Dendritic cell treated with granulocyte-macrophage colony-stimulating factor and Interleukin-4, amounts not matched to agents 40 ng/mL and 50 ng/mL, for 4 days (primary cell): ENCODE data around the gene ENDOV.
A peak's percentile ranks its signal among the peaks of the same experiment; 100 is the strongest.

Experiments used
- H3K27ac Mint-ChIP-seq: one replicate; pipeline ENCODE4 v1.8.0; 2022; ENCODE audit warnings: mild to moderate bottlenecking, mixed read lengths
- H3K27me3 Mint-ChIP-seq: one replicate; pipeline ENCODE4 v1.8.0; 2022; ENCODE audit warnings: mild to moderate bottlenecking, mixed read lengths
- H3K36me3 Mint-ChIP-seq: one replicate; pipeline ENCODE4 v1.8.0; 2022; ENCODE audit warnings: low read depth, mixed read lengths
- H3K4me1 Mint-ChIP-seq: one replicate; pipeline ENCODE4 v1.8.0; 2022; ENCODE audit warnings: low read depth, mixed read lengths
- H3K4me3 Mint-ChIP-seq: one replicate; pipeline ENCODE4 v1.8.0; 2022; ENCODE audit warnings: mild to moderate bottlenecking, moderate library complexity, mixed read lengths
- H3K9me3 Mint-ChIP-seq: one replicate; pipeline ENCODE4 v1.8.0; 2022; ENCODE audit warnings: mixed read lengths
- intact Hi-C: fragments of 100-400 bp; cut with micrococcal nuclease; formaldehyde crosslinking; loops from one replicate; pipeline ENCODE4 v1.15.0; 2022

ENDOV gene

DNA sequence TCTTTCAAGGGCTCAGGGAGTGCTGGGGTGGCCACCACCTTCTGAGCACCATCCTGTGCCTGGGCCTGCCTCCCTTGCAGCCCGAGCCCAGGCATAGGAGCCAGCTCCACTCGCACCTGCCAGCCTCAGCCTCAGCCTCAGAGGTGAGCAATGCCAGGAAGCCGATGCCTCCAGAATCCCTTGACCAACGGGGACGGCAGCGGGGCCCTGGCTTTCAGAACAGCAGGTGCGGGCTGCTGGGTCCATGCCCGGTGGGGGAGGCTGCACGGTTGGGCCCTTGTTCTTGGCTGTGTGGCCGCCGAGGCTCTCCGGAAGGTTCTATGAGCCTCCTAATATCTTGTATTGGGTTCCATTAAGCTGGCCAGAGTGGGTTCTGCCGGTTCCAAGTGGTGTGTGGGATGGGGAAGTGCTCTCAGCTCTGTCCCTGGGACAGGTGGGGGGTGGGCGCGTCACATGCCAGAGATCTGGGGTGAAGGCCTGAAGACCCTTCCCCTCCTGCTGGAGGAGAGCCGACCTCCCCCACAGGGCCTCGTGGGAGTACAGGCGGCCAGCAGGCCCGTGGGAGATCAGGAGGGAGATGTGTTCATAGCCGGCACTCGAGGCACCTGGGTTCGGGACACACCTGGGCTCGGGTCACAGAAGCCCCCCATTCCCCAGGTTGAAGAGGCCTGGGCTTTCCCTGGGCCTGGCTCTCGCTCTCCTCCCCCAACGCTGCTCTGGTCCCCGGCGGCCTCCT lies 34.4 kb downstream of the ENDOV start:
- intact Hi-C loops = no loop called here
- Mint-ChIP-seq H3K27ac (no peak overlapping the region), H3K4me1 (peaks cover 8% of the 10 kb centered on the region), H3K4me3 (no peak overlapping the region), H3K27me3 (peaks cover 4% of the 10 kb centered on the region), H3K36me3 (peaks cover 5% of the 10 kb centered on the region), H3K9me3 (no peaks in the 10 kb centered on the region)

DNA sequence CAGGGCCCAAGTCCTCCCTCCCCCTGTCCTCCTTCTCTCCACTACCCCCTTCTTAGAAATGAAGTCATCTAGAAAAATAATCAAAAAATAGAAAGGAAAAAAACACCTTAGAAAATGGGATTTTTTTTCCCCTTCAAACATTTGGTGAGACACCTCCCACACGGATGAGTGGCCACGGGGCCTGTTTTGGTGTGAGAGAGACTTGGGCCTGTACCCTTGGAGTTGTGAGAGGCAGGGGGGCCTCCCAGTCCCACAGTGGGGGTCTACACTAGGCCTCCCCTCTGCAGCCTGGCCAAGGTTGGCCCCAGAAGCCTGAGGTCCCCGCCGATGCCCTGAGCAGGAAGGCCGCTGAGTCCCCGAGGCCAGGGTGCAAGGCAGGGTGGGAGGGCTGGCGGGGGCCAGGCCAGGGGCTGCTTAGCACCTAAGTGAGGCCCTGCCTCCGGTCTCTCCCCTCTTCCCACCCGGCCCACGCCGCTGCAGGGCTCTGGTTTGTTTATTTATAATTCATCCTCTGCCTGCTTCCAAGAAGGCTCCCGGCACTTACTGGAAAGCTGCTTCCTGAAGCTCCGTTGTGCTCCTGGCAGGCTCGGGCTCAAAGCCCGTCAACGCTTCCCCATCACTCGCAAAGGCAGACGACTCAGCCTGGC lies 35.1 kb downstream of the ENDOV start:
- H3K36me3 Mint-ChIP-seq = peaks cover 5% of the 10 kb centered on the region
- no peak overlapping the region for H3K4me3 Mint-ChIP-seq
- no peak overlapping the region for H3K27ac Mint-ChIP-seq
- H3K9me3 Mint-ChIP-seq = no peaks in the 10 kb centered on the region
- peaks cover 4% of the 10 kb centered on the region for H3K27me3 Mint-ChIP-seq
- intact Hi-C loops = no loop called here
- peaks cover 8% of the 10 kb centered on the region for H3K4me1 Mint-ChIP-seq

GRCh38 chr17:80451104-80451775 lies 36.3 kb downstream of the ENDOV start:
- peaks cover 4% of the 10 kb centered on the region for H3K27me3 Mint-ChIP-seq
- no peak overlapping the region for H3K27ac Mint-ChIP-seq
- H3K9me3 Mint-ChIP-seq = no peaks in the 10 kb centered on the region
- intact Hi-C loops = no loop called here
- peaks cover 5% of the 10 kb centered on the region for H3K36me3 Mint-ChIP-seq
- H3K4me3 Mint-ChIP-seq = no peak overlapping the region
- H3K4me1 Mint-ChIP-seq = peaks cover 12% of the 10 kb centered on the region

DNA sequence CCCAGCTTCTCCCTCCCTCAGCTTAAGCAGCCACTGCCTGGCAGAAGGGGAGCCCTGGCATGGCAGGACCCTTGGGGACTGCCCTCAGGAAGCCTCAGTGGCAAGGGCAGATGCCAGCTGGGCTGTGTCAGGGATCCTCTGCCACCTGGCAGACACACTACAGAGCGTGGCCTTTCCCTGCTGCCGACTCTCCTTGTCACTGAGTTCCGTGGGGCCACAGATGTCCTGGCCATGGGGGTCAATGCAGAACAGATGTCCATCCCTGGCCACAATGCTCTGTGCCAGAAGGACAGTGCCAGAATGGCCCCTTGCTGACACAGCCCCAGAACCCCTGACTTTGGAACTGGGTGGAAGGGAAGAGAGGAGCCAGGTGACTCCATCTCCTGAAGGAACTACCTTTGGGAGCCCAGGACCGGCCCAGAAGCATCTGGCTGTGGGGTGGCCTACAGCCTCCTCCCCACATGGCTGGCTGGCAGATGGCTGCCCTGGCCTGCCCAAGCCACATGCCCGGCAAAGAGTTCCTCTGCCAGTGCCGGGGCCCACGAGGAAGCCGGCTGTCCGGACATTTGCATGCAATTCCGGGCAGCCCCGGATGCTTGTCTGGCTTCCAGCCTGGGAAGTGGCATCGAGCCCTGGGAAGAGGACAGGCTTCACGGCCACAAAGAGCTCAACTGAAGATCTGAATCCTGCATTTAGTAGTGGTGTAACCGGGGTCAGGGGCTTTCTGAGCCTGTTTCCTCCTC lies 37.4 kb downstream of the ENDOV start:
- Mint-ChIP-seq H3K27me3 (peaks cover 12% of the 10 kb centered on the region), H3K9me3 (no peaks in the 10 kb centered on the region), H3K27ac (no peak overlapping the region), H3K36me3 (peaks cover 5% of the 10 kb centered on the region), H3K4me1 (peaks cover 19% of the 10 kb centered on the region), H3K4me3 (no peak overlapping the region)
- intact Hi-C loops = no loop called here

- H3K4me1 Mint-ChIP-seq = peaks cover 25% of the 10 kb centered on the region
- H3K9me3 Mint-ChIP-seq = no peaks in the 10 kb centered on the region
- intact Hi-C loops = no loop called here
- peaks cover 5% of the 10 kb centered on the region for H3K36me3 Mint-ChIP-seq
- peak overlapping the region; percentile 96 for H3K27ac Mint-ChIP-seq
- peaks cover 17% of the 10 kb centered on the region for H3K27me3 Mint-ChIP-seq
- H3K4me3 Mint-ChIP-seq = peak overlapping the region; percentile 89
Measured at GRCh38 chr17:80453126-80453997, 38.4 kb downstream of the ENDOV start.

DNA sequence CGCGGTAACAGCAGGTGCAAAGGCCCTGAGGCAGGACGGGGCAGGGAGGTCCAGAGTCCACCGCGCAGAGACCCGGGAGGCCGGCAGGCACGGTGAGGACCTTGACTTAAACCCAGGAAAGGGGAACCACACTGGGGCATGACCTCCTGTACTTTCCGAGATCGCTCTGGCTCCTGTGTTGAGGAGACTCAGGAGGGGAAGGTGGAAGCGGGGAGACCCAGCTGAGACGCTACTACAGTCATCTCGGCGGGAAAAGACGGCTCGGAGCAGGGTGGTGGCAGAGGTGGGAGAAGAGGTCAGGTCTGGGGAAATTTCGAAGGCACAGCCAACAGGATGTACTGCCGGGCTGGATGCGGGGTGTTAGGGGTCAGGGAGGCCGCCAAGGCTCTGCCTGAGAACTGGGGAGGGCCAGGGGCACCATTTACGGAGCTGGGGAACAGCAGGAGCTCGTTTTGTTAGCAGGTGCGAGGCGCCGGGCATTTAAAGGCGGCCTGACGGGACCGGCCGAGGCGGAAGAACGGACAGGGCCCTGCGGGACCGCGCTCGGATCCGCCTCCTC lies 39.1 kb downstream of the ENDOV start:
- H3K27me3 Mint-ChIP-seq = peaks cover 19% of the 10 kb centered on the region
- no peaks in the 10 kb centered on the region for H3K9me3 Mint-ChIP-seq
- H3K4me1 Mint-ChIP-seq = peaks cover 25% of the 10 kb centered on the region
- intact Hi-C loops = loop anchor here (2.0 kb wide), 1 partner anchor 39 kb away; the partner anchor contains the start of gene ENDOV
- H3K27ac Mint-ChIP-seq = peak overlapping the region; percentile 96
- H3K4me3 Mint-ChIP-seq = peak overlapping the region; percentile 89
- peaks cover 5% of the 10 kb centered on the region for H3K36me3 Mint-ChIP-seq

DNA sequence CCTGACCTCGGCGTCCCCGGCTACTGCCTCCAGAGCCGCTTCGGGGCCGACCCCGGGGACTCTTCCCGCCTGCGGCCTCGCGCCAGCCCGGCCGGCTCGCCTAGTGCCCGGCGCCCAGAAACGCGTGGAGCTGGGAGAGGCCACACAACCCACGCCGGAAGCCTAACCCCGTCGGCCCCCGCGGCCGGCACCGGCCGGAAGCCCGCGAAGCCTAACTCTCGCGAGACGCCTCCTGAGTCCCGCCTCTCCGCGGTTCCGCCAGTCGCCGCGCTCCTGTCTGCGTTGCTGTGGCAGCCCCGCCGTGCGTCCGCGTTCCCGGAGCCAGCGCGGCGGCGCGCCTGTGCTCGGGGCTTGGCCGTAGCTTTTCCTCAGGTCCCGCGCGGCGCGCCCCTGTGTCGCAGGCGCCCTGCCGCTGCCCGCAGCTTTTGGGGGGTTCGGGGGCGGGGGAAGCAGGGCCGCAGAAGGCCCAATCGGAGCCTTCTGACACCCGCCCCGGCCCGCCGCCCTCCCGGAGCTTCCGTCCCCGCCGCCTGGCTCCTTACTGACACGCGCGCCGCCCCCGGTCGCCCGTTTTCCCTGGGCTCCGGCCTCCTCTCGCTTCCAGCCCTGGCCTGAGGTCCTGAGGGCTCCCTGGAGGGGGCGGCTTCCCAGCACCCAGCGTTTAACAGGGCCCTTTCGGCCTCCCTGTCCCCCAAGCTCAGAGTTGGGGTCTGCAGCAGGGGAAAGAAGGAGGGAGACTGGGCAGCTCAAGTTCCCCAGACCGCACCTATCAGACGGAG lies 39.8 kb downstream of the ENDOV start:
- intact Hi-C loops = loop anchor here (2.0 kb wide), 1 partner anchor 40 kb away; the partner anchor contains the start of gene ENDOV
- H3K27me3 Mint-ChIP-seq = peaks cover 24% of the 10 kb centered on the region
- peaks cover 25% of the 10 kb centered on the region for H3K4me1 Mint-ChIP-seq
- no peaks in the 10 kb centered on the region for H3K9me3 Mint-ChIP-seq
- peak overlapping the region; percentile 96 for H3K27ac Mint-ChIP-seq
- peaks cover 5% of the 10 kb centered on the region for H3K36me3 Mint-ChIP-seq
- peak overlapping the region; percentile 89 for H3K4me3 Mint-ChIP-seq

GRCh38 chr17:80455336-80455710 lies 40.4 kb downstream of the ENDOV start:
- H3K27me3 Mint-ChIP-seq = peaks cover 27% of the 10 kb centered on the region
- peaks cover 25% of the 10 kb centered on the region for H3K4me1 Mint-ChIP-seq
- intact Hi-C loops = loop anchor here (2.0 kb wide), 1 partner anchor 41 kb away; the partner anchor contains the start of gene ENDOV
- H3K27ac Mint-ChIP-seq = peak overlapping the region; percentile 96
- peaks cover 5% of the 10 kb centered on the region for H3K36me3 Mint-ChIP-seq
- H3K9me3 Mint-ChIP-seq = no peaks in the 10 kb centered on the region
- peak overlapping the region; percentile 89 for H3K4me3 Mint-ChIP-seq

GRCh38 chr17:80455784-80456183 lies 40.8 kb downstream of the ENDOV start:
- intact Hi-C loops = loop anchor here (2.0 kb wide), 1 partner anchor 41 kb away; the partner anchor contains the start of gene ENDOV
- Mint-ChIP-seq H3K4me1 (peaks cover 25% of the 10 kb centered on the region), H3K36me3 (peaks cover 5% of the 10 kb centered on the region), H3K27me3 (peaks cover 31% of the 10 kb centered on the region), H3K9me3 (no peaks in the 10 kb centered on the region), H3K27ac (peak overlapping the region; percentile 96), H3K4me3 (no peak overlapping the region)

GRCh38 chr17:80456465-80457235 lies 41.7 kb downstream of the ENDOV start:
- Mint-ChIP-seq H3K27ac (no peak overlapping the region), H3K36me3 (peaks cover 5% of the 10 kb centered on the region), H3K4me3 (no peak overlapping the region), H3K27me3 (peaks cover 34% of the 10 kb centered on the region), H3K4me1 (peaks cover 25% of the 10 kb centered on the region), H3K9me3 (no peaks in the 10 kb centered on the region)
- intact Hi-C loops = no loop called here

- peaks cover 25% of the 10 kb centered on the region for H3K4me1 Mint-ChIP-seq
- no peak overlapping the region for H3K4me3 Mint-ChIP-seq
- no peaks in the 10 kb centered on the region for H3K9me3 Mint-ChIP-seq
- H3K27me3 Mint-ChIP-seq = peaks cover 40% of the 10 kb centered on the region
- H3K36me3 Mint-ChIP-seq = peaks cover 5% of the 10 kb centered on the region
- peak overlapping the region; percentile 2 for H3K27ac Mint-ChIP-seq
- intact Hi-C loops = no loop called here
Measured at GRCh38 chr17:80457236-80457856, 42.4 kb downstream of the ENDOV start.
